IgD-negative memory B cell (primary cell): ENCODE results near the gene NUAK2. TPM values are rescaled to one million over a fixed set of nuclear protein-coding genes. Genes with fewer than 3 reads are reported as not detected.

Experiments used
- H3K27ac Mint-ChIP-seq, 3 donors: one replicate each; pipeline ENCODE4 v1.8.0; 2020 to 2022; ENCODE audit warnings: mild to moderate bottlenecking in 3 of 3, mixed read lengths in 3 of 3, moderate library complexity in 1 of 3
- H3K27me3 Mint-ChIP-seq: one replicate; pipeline ENCODE4 v1.8.0; 2021; ENCODE audit warnings: mixed read lengths
- H3K36me3 Mint-ChIP-seq: one replicate; pipeline ENCODE4 v1.8.0; 2020; ENCODE audit warnings: mild to moderate bottlenecking, mixed read lengths
- H3K4me1 Mint-ChIP-seq, 3 donors: one replicate each; pipeline ENCODE4 v1.8.0; 2020 to 2022; ENCODE audit warnings: mixed read lengths in 3 of 3, mild to moderate bottlenecking in 1 of 3
- H3K4me3 Mint-ChIP-seq, 4 donors: one replicate each; pipeline ENCODE4 v1.8.0; 2020 to 2022; ENCODE audit warnings: mild to moderate bottlenecking in 4 of 4, mixed read lengths in 4 of 4, moderate library complexity in 3 of 4
- H3K9me3 Mint-ChIP-seq, 3 donors: one replicate each; pipeline ENCODE4 v1.8.0; 2020 to 2021; ENCODE audit warnings: mixed read lengths in 3 of 3, mild to moderate bottlenecking in 1 of 3
- polyA plus RNA-seq: library from polyadenylated mRNA; unstranded; fragments of 300-500 nt; fragmentation: Illumina TruSeq; gene quantifications from one replicate; pipeline ENCODE4 v1.2.3, GENCODE V29; 2021

NUAK2 gene
- polyA plus RNA-seq, 1 donor from 2014 or later: 91.9 TPM

- H3K4me1 Mint-ChIP-seq: peaks cover 23 to 28% (median 24%) of the 10 kb centered on the region in 3 donors
- H3K27ac Mint-ChIP-seq: no peak overlapping the region
- H3K27me3 Mint-ChIP-seq: peaks cover 14% of the 10 kb centered on the region
- H3K4me3 Mint-ChIP-seq: no peak overlapping the region
- H3K9me3 Mint-ChIP-seq: no peaks in the 10 kb centered on the region
- no peaks in the 10 kb centered on the region for H3K36me3 Mint-ChIP-seq
These were observed 31.6 kb upstream of the NUAK2 start for GRCh38 chr1:205353191-205353590.

DNA sequence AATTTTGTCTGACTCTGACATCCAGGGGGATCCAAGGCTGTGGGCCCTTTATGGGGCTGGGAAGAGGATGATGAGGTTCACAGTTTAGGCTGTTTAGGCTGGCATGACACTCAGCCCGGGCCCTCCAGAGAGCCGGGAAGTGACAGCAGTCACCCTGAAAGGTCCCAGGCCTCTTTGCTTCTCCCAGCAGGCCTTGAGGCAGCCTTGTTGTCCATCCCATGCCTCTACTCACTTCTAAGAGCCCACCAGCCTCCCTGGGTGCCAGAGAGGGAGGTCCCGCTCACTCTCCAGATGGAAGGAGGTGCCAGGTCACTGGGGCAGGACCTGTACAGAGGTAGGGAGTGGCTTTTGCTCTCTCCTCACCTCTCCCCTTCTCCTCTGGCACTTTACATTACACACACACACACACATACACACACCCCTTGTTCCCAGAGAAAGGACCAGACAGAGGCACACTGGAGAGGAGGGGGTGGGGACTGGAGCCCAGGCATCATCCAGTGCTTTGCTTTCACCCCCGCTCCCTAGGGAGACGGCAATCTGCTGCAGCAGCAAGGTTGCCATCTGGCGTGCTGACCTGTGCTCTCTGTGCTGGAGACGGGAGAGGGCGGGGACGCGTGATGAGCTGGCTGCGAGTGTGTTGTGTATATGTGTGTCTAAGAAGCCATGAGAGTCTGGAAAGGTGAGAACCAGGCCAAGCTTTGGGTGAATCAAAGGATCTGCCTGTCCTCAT is 30.6 kb upstream of the NUAK2 start:
- Mint-ChIP-seq H3K4me3 (no peak overlapping the region), H3K9me3 (no peaks in the 10 kb centered on the region), H3K4me1 (peaks cover 26 to 33% (median 33%) of the 10 kb centered on the region in 3 donors), H3K27ac (peak overlapping the region in 1 of 3 donors; percentile 76), H3K27me3 (peaks cover 14% of the 10 kb centered on the region), H3K36me3 (no peaks in the 10 kb centered on the region)

GRCh38 chr1:205350691-205351141 is 29.2 kb upstream of the NUAK2 start:
- H3K4me3 Mint-ChIP-seq: no peak overlapping the region

DNA sequence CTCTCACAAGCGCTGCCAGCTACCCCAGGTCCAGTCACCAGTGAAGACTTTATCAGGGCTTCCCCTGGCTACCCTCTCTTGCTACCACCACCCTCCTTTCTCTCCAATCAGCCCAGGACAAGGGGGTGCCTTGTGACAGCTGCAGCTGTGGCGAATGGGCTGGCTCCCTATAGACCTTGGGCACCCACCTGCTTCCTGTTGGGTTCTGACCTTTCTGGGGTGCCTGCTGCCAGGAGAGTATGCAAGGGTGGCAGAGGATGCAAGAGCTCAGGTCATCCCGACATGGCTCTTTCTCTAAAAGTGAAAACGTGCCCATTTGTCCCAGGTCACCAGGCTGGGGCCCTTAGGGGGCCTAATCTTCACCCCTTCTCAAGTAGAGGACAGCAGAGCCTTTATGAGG is 28.6 kb upstream of the NUAK2 start:
- Mint-ChIP-seq H3K4me3 (peak overlapping the region in 2 of 4 donors; percentile 80 to 81), H3K27ac (peak overlapping the region in 1 of 3 donors; percentile 81), H3K27me3 (peaks cover 21% of the 10 kb centered on the region), H3K9me3 (no peaks in the 10 kb centered on the region), H3K36me3 (no peaks in the 10 kb centered on the region), H3K4me1 (peaks cover 28 to 40% (median 33%) of the 10 kb centered on the region in 3 donors)

More at GRCh38 chr1:205350691-205351141, 29.2 kb upstream of the NUAK2 start:
- Mint-ChIP-seq H3K9me3 (no peaks in the 10 kb centered on the region), H3K27ac (no peak overlapping the region), H3K36me3 (no peaks in the 10 kb centered on the region), H3K4me1 (peaks cover 28 to 40% (median 33%) of the 10 kb centered on the region in 3 donors), H3K27me3 (peaks cover 15% of the 10 kb centered on the region)

DNA sequence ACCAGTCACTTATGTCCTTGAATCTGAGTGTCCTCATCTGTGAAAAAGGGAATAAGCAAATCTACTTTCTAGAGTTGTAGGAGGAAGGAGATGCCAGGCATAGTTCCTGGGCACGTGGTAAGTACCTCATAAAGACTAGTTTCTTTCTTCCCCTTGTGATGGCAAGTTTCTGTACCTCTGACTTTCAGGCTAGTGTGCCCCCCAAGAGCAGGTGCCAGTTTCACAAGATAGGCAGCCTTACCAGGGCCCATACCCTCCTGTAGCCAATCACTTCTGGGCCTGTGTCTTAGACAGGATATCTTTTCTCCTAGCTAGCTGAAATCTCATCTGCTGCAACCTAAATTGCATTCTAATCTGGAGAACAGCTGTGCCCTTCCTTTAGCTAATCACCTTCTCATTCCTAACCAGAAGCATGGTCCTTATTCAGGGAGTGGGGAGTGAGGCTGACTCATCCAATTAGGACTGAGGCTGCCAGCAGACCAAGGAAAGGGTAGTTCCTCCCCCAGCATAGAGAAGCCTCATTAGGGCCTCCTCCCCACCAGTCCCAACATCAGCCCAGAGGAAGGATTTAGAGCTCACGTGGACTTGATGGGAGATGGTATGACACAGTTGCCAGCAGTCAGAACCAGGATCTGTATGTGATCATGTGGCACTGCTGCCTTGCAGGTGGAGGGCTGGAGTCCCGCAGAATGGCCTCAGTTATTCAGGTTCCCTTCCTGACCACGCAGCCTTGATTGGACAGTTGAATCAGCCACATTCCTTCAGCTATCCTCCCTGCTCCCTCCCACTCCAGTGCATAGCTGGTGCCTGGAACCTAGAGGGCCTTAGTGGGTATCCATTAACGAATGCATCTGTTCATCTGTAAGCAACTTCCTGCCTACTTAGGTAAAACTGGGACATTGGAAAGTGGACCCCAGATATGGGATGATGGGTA is 27.3 kb upstream of the NUAK2 start:
- Mint-ChIP-seq H3K9me3 (no peaks in the 10 kb centered on the region), H3K27me3 (peaks cover 29% of the 10 kb centered on the region), H3K4me1 (peaks cover 31 to 41% (median 38%) of the 10 kb centered on the region in 3 donors), H3K27ac (peak overlapping the region in 1 of 3 donors; percentile 67), H3K36me3 (no peaks in the 10 kb centered on the region), H3K4me3 (peak overlapping the region in 2 of 4 donors; percentile 40 to 80)

- peaks cover 31 to 47% (median 38%) of the 10 kb centered on the region in 3 donors for H3K4me1 Mint-ChIP-seq
- no peaks in the 10 kb centered on the region for H3K36me3 Mint-ChIP-seq
- H3K27me3 Mint-ChIP-seq: peaks cover 35% of the 10 kb centered on the region
- H3K4me3 Mint-ChIP-seq: no peak overlapping the region
- no peaks in the 10 kb centered on the region for H3K9me3 Mint-ChIP-seq
- H3K27ac Mint-ChIP-seq: peak overlapping the region in 1 of 3 donors; percentile 17
These were observed 25.5 kb upstream of the NUAK2 start for GRCh38 chr1:205346956-205347574.

DNA sequence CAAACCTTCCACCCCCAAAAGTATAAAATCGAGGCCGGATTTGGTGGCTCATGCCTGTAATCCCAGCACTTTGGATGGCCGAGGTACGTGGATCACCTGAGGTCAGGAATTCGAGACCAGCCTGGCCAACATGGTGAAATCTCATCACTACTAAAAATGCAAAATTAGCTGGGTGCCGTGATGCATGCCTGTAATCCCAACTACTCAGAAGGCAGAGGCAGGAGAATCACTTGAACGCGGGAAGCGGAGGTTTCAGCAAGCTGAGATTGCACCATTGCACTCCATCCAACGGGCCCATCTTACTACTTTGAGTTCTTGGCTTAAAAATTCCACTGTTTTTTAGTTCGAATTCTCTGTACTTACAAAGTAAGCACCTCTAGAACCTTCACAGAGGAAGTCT is 24.2 kb upstream of the NUAK2 start:
- peaks cover 35% of the 10 kb centered on the region for H3K27me3 Mint-ChIP-seq
- peaks cover 31 to 47% (median 35%) of the 10 kb centered on the region in 3 donors for H3K4me1 Mint-ChIP-seq
- H3K4me3 Mint-ChIP-seq: no peak overlapping the region

DNA sequence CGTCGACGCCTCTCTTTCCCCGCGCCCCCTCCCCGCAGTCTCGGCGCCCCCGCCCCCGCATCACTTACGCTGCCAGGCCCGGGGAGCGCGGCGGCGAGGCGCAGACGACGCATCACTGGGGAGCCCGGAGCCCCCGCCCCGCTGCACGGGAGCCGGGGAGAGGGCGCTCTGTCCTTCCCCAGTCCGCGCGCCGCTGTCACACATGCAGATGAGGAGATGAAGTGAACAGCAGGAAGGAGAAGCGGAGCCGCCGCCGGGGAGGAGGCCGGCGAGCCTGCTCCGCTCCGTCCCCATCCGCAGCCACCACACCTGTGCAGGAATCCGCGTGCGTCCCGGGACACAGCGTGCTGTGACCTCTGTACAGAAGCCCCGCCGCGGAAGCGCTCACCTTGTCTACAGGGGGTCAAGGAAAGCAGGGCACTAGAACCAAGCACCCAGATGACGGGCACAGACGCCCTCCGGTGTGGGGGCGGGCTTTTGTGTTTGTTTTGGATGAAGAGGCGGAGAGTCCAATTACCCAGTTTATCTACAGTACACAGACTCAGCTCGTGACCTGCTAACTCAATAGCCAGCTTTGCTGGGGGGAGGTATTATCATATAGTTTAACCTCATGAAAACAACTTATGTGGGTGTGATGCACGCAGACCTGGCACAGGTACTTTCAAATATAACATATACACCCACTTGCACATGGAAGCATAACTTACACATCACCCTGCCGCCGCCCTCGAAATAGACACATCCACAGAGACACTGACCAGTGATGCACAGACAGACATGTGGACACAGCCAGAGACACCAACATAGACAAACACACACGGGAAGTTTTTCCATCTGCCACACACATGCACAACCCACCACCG is 22.8 kb upstream of the NUAK2 start:
- no peak overlapping the region for H3K27ac Mint-ChIP-seq
- no peaks in the 10 kb centered on the region for H3K9me3 Mint-ChIP-seq
- H3K4me1 Mint-ChIP-seq: peaks cover 22 to 37% (median 22%) of the 10 kb centered on the region in 3 donors
- peak overlapping the region; percentile 71 to 92 (median 73) for H3K4me3 Mint-ChIP-seq
- no peaks in the 10 kb centered on the region for H3K36me3 Mint-ChIP-seq
- peaks cover 35% of the 10 kb centered on the region for H3K27me3 Mint-ChIP-seq

More for the DNA sequence above, 24.2 kb upstream of the NUAK2 start:
- no peak overlapping the region for H3K27ac Mint-ChIP-seq
- H3K9me3 Mint-ChIP-seq: no peaks in the 10 kb centered on the region
- H3K36me3 Mint-ChIP-seq: no peaks in the 10 kb centered on the region

GRCh38 chr1:205343431-205344065 is 22.0 kb upstream of the NUAK2 start:
- H3K27ac Mint-ChIP-seq: no peak overlapping the region
- no peak overlapping the region for H3K4me3 Mint-ChIP-seq

GRCh38 chr1:205342986-205343385 is 21.4 kb upstream of the NUAK2 start:
- Mint-ChIP-seq H3K27me3 (peaks cover 32% of the 10 kb centered on the region), H3K4me3 (peak overlapping the region in 2 of 4 donors; percentile 67 to 72), H3K36me3 (no peaks in the 10 kb centered on the region)

More at GRCh38 chr1:205343431-205344065, 22.0 kb upstream of the NUAK2 start:
- no peaks in the 10 kb centered on the region for H3K36me3 Mint-ChIP-seq
- peaks cover 15 to 33% (median 16%) of the 10 kb centered on the region in 3 donors for H3K4me1 Mint-ChIP-seq
- peaks cover 35% of the 10 kb centered on the region for H3K27me3 Mint-ChIP-seq
- H3K9me3 Mint-ChIP-seq: no peaks in the 10 kb centered on the region

GRCh38 chr1:205340676-205341075 is 19.1 kb upstream of the NUAK2 start:
- H3K36me3 Mint-ChIP-seq: no peaks in the 10 kb centered on the region
- H3K4me3 Mint-ChIP-seq: no peak overlapping the region
- H3K9me3 Mint-ChIP-seq: no peaks in the 10 kb centered on the region
- peaks cover 9 to 20% (median 9%) of the 10 kb centered on the region in 3 donors for H3K4me1 Mint-ChIP-seq
- H3K27me3 Mint-ChIP-seq: peaks cover 19% of the 10 kb centered on the region
- H3K27ac Mint-ChIP-seq: peak overlapping the region in 1 of 3 donors; percentile 2

More at GRCh38 chr1:205342986-205343385, 21.4 kb upstream of the NUAK2 start:
- Mint-ChIP-seq H3K27ac (no peak overlapping the region), H3K4me1 (peaks cover 10 to 27% (median 10%) of the 10 kb centered on the region in 3 donors), H3K9me3 (no peaks in the 10 kb centered on the region)

- Mint-ChIP-seq H3K36me3 (no peaks in the 10 kb centered on the region), H3K27ac (no peak overlapping the region), H3K9me3 (no peaks in the 10 kb centered on the region), H3K4me3 (no peak overlapping the region), H3K4me1 (peaks cover 8 to 21% (median 8%) of the 10 kb centered on the region in 3 donors), H3K27me3 (peaks cover 12% of the 10 kb centered on the region)
These were observed 18.2 kb upstream of the NUAK2 start for GRCh38 chr1:205339717-205340116.

- Mint-ChIP-seq H3K27ac (no peak overlapping the region), H3K36me3 (no peaks in the 10 kb centered on the region), H3K27me3 (peaks cover 8% of the 10 kb centered on the region), H3K4me3 (peak overlapping the region in 1 of 4 donors; percentile 40), H3K9me3 (no peaks in the 10 kb centered on the region), H3K4me1 (peaks cover 3 to 17% (median 3%) of the 10 kb centered on the region in 3 donors)
These were observed 17.7 kb upstream of the NUAK2 start for GRCh38 chr1:205339197-205339702.
